GM18519 (cell line): ENCODE results near the gene GPR31.

ENCODE experiments used
- ATAC-seq: cut with Tn5 transposase; IDR thresholded peaks from one replicate; pipeline ENCODE4 v1.9.1; 2021; ENCODE audit warnings: mild to moderate bottlenecking, moderate library complexity; ENCODE audit not compliant: unreplicated experiment, low FRiP score

GPR31 gene

DNA sequence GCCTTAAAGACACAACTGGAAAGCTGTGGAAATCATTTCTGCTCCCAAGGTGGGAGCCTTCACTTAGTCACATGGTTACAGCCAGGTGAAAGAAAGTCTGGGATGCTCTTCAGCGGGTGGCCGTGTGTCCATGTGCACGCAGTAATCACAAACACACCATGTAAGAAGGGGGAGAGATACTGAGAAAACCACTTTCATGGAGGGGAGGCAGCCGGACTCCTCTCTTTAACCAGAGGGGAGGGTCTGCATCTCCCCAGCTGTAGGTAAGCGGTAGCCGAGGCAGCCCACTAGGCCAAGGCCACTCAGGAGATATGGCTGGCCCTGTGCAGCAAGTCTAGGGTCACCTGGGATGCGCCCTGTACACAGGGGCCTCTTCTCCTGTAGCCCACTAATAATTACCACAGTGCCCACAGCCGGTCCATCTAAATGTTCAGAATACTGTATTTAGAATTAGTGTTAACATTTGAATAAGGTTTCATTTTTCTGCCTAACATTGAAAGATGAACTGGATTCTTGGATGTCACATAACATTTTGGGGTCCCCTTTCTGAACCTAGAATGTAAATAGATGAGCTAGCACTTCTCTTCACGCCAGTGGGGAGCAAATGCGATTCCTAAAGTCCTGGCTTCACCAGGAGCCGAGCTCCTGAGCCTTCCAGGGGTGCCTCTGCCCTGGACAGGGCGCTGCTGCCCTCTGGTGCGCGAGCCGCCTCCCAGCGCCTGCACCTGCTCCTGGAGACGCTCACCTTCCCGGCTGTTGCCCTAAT lies 15.9 kb downstream of the GPR31 start:
- ATAC-seq: no peak

DNA sequence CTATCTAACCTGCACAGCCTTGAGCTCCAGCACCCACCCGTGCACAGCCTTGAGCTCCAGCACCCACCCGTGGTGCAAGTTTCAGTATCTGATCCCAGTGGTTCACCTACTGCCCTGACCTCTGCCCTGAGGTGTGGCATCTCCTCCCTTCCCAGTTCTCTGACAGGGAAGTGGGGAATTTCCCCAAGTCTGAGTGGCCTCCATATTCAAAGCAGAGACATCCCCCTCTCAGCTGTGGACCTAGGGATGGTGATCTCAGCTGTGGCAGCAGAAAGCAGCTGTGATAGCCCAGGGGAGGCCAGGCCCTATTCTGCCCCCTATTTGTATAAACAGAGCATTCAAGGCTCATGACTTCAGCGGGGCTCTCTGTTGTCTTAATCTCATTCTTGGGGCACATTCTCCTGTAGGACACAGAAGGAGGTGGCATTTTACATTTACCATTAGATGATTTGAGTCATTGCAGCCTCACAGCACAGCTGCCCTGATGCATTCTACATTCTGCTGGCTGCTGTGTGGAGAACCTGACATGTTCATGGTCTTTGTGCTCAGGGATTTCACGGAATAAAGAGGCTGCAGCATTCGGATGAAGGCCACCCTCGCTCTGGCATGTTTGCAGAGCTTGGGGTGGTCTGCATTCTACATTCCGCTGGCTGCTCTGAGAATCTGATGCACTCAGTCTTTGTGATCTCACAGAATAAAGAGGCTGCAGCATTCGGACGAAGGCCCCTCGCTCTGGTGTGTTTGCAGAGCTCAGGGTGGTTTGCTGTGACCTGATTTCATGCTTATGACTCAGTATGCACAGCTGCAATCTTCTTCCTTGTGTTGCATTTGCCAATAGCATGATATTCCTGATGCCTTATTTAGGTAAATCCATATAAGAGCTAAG lies 16.9 kb downstream of the GPR31 start:
- ATAC-seq: no peak

DNA sequence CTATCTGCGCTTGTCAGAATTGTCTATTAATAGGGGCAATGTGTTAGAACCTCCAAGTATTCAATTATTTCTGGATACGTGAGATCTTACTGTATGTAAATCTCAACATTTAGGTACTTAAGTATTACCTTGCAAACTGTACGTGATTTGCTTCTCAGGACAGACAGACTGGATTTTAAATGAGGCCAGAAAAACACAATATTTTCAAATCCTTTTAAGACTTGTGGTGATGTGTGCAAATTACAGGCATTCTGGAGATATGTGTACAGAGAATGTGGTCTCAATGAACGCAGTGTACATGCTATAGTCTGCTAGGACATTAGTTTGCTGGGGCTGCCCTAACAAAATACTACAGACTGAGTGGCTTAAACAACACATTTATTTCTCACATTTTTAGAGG lies 18.0 kb downstream of the GPR31 start:
- no peak for ATAC-seq

DNA sequence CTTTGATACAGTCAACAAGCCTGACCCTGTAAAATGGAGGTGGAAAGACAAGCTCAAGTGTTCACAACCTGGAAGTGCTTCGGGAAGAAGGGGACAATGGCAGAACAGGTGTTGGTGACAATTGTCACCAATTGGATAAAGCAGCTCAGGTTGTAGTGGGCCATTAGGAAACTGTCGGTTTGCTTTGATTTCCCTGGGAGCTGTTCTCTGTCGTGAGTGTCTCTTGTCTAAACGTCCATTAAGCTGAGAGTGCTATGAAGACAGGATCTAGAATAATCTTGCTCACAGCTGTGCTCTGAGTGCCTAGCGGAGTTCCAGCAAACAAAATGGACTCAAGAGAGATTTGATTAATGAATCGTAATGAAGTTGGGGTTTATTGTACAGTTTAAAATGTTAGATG lies 19.9 kb downstream of the GPR31 start:
- ATAC-seq: no peak

DNA sequence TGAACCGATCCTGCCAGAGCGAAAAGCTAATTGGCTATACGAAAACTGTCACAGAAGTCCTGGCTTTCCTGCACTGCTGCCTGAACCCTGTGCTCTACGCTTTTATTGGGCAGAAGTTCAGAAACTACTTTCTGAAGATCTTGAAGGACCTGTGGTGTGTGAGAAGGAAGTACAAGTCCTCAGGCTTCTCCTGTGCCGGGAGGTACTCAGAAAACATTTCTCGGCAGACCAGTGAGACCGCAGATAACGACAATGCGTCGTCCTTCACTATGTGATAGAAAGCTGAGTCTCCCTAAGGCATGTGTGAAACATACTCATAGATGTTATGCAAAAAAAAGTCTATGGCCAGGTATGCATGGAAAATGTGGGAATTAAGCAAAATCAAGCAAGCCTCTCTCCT lies 20.7 kb downstream of the GPR31 start:
- no peak for ATAC-seq

DNA sequence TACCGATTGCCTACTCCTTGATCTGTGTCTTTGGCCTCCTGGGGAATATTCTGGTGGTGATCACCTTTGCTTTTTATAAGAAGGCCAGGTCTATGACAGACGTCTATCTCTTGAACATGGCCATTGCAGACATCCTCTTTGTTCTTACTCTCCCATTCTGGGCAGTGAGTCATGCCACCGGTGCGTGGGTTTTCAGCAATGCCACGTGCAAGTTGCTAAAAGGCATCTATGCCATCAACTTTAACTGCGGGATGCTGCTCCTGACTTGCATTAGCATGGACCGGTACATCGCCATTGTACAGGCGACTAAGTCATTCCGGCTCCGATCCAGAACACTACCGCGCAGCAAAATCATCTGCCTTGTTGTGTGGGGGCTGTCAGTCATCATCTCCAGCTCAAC lies 21.4 kb downstream of the GPR31 start:
- no peak for ATAC-seq

DNA sequence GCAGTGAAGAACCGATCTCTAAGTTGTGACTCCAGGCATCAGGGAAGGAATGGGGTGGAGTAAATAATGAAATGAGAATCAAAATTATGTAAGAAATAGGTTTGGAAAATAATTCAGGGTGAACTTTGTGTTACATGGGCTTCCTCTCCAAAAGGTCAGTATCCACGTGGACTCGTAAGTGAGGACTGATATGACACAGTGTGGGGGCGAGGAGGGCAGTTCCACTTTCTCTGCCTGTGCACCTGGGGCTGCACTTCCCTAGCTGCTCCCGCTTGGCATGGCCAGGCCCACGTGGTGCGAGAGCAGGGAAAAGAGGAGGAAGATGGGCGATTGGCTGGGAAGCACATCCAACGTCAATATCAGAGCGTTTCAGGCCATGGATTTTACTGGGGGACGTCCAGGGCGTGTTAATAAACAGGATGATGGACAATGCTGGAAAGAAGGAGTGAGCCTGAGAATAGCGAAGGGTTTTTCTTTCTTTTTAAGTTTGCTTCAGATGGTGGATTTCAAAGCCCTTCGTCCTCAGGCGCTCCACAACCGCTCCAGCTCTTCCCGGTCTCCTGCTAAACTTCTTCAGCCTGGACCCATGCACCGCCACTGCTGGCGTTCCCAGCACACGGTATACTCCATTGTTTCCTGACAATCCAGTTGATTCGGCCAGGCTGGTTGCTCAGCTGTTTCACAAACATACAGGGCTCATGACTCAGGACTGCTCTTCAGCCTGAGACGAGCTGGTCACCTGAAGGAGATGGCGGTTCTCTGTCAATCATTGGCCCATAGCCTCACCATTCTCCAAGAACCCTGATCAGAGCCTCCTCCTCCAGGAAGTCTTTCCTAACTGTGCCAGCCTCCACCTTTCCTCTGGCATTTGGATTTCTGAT lies 23.1 kb downstream of the GPR31 start:
- ATAC-seq: no peak

DNA sequence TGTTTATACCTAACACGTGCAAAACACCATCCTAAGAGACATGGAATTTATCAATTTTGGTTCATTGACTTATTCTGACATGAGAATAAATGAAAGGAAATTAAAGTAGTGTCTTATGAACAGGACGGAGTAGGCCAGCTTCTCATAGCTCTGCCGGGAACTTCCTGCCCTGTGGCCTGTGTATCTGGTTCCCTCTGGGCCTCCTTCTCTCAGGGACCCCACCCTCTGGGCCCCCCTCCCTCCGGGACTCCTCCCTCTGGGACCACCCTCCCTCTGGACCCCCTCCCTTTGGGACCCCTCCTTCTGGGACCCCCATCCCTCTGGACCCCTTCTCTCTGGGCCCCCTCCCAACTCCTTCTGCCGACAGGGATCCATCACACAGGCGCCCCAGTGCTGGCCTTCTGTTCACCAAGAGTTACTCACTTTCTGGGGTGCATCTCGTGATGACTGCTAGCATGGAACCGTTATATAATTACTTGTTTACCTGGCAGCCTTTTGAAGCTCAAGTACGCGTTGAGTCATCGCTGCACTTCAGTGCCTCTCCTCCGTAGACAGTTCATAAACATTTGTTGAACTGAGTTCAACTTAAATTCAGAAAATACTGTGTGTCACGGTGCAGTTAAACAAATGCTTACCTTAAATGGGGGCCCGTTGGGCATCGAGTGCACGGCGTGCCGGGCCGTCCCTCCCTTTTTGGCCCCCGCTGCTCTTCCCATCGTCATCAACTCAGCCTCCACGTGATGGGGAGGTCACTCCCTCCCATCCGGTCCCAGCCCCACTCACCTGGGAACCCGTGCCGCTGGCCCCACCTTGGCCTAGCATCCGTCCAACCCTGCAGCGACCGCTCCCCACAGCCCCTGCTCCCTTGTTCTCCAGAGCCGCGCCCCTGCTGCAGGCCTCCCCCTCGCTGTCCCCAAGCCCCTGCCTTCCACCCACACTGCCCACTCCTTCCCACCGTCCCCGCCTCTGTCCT lies 26.8 kb downstream of the GPR31 start:
- no peak for ATAC-seq

DNA sequence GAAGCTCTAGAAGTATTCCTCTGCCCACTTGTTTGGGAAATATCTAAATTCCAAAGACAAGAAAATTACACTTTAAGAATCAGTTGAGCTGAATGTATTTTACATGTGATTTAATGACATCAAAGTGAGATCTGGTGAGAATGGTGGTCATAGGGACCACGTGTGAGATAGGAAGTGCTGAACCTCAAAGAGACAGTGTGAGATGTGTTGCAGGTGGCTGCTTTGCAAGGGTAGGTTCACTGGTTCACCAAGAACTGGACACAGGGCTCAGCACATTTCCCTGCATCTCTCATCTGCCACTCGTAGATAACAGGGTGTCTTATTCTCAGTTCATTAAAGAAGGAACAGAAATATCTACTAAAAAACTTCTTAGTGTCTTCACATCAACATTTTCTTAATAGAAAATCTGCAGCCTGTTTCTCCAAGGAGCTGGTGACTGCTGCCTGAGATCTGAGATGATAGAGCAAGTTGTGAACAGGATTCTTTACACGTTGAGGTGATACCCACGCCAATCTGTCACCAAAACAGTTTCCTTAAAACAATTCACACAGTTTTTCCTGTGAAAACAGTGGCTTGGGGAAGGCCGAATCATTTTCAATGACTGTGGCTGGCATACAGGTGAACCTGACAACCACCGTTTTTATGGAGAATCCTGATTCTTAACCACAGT lies 27.6 kb downstream of the GPR31 start:
- peak; percentile 86 for ATAC-seq

DNA sequence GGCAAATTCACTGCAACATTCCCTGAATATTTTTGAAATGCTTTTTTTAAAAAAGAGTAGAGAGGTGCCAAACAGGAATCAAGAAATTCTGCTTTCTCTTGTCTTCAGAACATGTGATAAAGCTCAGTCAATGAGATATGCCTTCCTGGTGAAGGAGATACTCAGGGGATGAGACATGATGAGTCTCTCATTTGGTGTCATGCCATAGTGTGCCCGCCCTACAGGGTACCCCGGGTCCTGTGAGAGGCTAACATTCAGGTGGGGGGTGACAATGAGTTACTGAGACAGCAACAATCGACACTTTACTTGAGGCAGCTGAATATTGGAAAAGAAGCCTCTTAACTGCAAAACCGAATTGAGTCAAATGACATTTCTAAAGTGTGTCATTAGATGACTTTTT lies 28.2 kb downstream of the GPR31 start:
- ATAC-seq: no peak

DNA sequence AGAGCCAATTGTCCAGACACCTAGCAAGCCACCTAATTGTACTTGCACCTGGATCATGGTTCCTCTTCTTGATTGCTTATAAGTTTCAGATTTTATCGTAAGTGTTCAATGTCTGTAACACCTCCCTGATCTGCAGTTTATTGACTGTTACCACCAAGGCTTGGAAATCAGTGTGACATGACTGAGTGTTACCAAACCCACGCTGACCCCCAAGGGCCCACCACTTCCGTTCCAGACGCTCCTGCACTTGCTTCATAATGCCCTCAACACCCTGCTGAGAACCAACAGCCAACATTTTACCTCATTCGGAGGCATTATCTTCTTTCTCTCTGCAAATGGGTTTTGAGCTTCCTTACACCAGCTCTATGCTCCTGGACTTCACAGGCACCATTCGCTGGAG lies 28.6 kb downstream of the GPR31 start:
- no peak for ATAC-seq

DNA sequence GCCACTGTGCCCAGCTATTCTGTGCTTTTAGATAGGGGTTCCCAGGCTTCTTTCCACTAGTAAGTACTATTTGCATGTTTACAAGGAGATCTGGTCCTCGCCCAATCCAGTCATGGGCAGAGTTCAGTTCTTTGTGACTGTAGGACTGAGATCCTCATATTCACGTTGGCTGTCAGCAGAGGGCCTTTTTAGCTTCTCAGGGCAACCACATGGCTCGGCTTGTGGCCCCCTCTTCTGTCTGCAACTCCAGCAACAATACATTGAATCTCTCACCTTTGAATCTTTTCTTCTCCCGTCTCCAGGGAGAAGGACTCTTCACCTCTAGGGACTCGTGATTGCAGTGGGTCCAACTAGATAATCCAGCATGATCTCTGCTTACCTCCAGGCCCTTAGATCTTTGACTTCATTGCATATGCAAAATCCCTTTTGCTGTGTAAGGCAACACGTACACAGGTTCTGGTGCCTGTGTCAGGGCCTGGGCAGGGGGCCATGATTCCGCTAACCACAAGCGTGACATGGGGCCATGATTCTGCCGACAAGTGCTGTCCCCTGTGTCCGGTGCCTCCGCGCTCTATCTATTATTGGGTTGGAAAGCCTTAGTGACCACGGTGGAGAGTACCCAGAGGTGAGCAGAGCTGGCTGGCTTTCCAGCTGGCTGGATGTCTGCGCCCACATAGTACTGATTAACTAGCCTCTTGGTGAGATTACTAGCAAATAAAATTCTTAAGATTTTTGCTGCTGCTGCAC lies 29.8 kb downstream of the GPR31 start:
- no peak for ATAC-seq

DNA sequence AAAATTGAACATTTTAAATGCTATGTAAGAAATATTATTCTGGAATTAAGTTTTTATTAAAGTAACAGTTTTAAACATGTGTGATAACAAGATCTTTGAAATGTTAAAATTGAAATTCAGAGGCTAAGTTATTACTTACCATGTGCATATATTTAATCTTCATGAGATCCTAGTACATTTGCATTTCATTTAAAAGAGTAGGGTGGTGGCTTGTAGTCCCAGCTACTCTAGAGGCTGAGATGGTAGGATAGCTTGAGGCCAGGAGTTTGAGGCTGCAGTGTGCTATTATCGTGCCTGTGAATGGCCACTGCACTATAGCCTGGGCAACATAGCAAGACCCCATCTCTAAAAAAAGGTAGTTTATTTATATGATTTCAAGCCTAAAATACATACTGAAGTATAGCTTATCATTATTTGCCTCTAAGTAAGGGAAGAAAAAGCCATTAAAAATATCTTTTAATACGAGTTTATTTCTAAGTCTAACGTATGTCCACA lies 31.9 kb downstream of the GPR31 start:
- ATAC-seq: no peak

DNA sequence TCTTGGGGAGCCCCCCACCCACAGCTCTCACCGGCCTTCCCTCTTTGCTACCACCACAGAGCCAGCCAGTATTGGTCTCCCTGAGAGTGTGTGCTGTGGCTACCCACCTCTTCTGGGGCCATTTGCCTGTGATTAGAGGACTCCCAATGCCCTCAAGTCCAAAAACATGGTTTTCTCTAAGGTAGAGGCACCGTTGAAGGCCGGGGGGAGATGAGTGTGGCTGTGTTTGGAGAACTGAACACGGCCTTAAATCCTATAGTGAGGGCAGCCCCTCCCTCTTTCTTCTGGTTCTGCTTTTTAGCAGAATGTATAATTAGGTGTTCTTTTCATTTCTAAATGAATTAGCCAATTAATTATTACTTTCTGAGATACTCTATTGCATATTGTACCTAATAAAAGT lies 32.4 kb downstream of the GPR31 start:
- no peak for ATAC-seq

DNA sequence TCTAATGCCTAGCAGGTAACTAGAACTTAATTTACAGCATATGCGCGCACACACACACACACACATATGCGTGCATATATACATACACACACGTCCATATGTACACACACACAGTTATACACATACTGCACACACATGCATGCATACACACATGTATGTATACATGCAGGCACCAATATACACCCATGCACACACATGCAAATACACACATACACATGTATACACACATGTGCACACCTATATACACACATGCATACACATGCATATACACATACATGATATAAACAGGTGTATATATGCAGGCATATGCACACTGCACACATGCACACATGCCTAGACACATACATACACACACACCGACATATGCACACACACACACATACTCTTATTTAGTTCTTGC lies 33.0 kb downstream of the GPR31 start:
- no peak for ATAC-seq

DNA sequence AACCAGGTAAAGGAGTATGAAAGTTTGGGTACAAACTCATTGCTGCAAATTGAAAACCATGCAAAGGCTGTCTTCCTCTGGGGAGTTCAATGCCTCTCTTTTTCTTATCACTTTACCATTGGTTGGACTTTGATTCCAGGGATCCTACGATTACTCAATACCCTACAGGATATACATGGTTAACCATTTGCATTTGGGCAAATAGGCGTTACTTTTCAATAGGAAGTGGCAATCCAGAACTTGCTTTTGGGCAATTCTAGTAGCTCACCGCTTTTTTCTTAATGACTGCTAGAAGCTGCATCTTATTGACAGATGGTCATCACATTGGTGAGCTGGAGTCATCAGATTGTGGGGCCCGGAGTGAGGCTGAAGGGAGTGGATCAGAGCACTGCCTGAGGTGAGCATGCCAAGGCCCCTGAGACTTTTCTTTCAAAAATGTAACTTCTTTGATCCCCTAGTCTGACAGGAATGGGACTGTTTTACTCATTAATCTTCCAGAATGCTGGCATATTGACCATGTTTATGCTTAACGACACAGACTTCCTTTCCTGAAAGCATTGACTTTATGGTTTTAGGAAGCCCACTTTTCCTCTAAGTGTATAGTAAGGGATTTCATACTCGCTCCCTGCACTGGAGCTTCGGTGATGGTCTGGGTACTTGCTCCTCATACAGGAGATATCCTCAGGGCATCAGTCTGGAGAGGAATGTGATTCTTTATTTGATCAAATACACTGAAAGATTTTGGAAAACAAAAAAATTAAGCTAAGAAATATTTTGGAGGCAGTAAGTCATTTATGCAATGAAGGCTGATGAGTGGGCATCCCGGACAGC lies 34.7 kb downstream of the GPR31 start, which contains the start of gene CCR6:
Gene CCR6 (plus strand): TSS at position 270 of the 831 bp plus-strand sequence. CDS start 13,039 bp downstream, outside the sequence.
- no peak for ATAC-seq
